Stomach smooth muscle (tissue), 2 donors: ENCODE measurements around the gene TRAK1.

ENCODE experiments used
- H3K27ac ChIP-seq: one replicate; pipeline ENCODE4 v1.7.0; 2013; ENCODE audit warnings: mild to moderate bottlenecking, low read length, inconsistent platforms
- H3K27me3 ChIP-seq, 2 donors: one replicate each; pipeline ENCODE4 v1.7.0; 2013; ENCODE audit warnings: low read length in 2 of 2; ENCODE audit not compliant: insufficient read depth in 2 of 2, control insufficient read depth in 1 of 2
- H3K36me3 ChIP-seq, 2 donors: one replicate each; pipeline ENCODE4 v1.7.0; 2013; ENCODE audit warnings: low read length in 2 of 2; ENCODE audit not compliant: control insufficient read depth in 2 of 2, insufficient read depth in 2 of 2
- H3K4me1 ChIP-seq: one replicate; pipeline ENCODE4 v1.7.0; 2013; ENCODE audit warnings: low read length; ENCODE audit not compliant: control insufficient read depth, insufficient read depth
- H3K4me3 ChIP-seq, 2 donors: one replicate each; pipeline ENCODE4 v1.7.0; 2013; ENCODE audit warnings: low read length in 2 of 2
- H3K9ac ChIP-seq, 2 donors: one replicate each; pipeline ENCODE4 v1.7.0; 2013; ENCODE audit warnings: low read length in 2 of 2, mild to moderate bottlenecking in 1 of 2
- H3K9me3 ChIP-seq, 2 donors: one replicate each; pipeline ENCODE4 v1.7.0; 2013; ENCODE audit warnings: low read length in 2 of 2; ENCODE audit not compliant: control insufficient read depth in 2 of 2
- donor health status: healthy.
- donor health status: Pancreatic carcinoma.

Gene TRAK1

DNA sequence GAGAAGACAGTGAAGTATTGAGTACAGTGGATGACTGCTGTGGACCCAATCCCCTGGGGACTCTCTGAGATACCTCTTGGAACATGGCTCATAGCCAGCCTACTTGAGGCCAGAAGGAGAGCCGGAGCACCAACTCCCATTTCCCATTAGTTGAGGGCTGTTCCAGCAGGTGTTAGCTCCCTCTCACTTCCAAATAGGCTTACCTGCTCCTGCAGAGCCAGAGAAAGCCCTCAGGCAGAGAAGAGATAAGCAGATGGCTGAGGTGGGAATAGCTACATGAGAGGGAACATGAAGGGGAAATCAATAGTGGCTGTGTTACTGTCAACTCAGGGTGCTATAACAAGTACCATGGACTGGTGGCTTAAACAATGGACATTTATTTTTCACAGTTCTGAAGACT, 179.4 kb downstream of the TRAK1 start:
- H3K9me3 ChIP-seq, result no peaks in the 10 kb centered on the region
- peaks cover 4 to 9% of the 10 kb centered on the region in 2 donors for H3K27me3 ChIP-seq
- no peak overlapping the region for H3K4me3 ChIP-seq
- no peak overlapping the region for H3K9ac ChIP-seq
- H3K4me1 ChIP-seq, result no peaks in the 10 kb centered on the region
- no peak overlapping the region for H3K27ac ChIP-seq
- H3K36me3 ChIP-seq, result no peaks in the 10 kb centered on the region

DNA sequence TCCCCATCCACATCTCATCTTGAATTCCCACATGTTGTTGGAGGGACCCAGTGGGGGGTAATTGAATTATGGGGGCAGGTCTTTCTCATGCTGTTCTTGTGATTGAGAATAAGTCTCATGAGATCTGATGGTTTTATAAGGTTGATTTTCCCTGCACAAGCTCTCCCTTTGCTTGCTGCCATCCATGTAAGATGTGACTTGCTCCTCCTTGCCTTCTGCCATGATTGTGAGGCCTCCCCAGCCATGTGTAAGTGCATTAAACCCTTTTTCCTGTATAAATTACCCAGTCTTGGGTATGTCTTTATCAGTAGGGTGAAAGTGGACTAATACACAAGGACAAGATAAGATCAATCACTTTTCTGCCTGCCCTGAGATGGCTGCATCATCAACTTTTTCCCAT, 180.6 kb downstream of the TRAK1 start:
- H3K36me3 ChIP-seq, result no peaks in the 10 kb centered on the region
- peaks cover 0 to 5% of the 10 kb centered on the region in 2 donors for H3K27me3 ChIP-seq
- H3K4me3 ChIP-seq, result no peak overlapping the region
- no peaks in the 10 kb centered on the region for H3K9me3 ChIP-seq
- H3K27ac ChIP-seq, result no peak overlapping the region
- no peak overlapping the region for H3K9ac ChIP-seq
- no peaks in the 10 kb centered on the region for H3K4me1 ChIP-seq

DNA sequence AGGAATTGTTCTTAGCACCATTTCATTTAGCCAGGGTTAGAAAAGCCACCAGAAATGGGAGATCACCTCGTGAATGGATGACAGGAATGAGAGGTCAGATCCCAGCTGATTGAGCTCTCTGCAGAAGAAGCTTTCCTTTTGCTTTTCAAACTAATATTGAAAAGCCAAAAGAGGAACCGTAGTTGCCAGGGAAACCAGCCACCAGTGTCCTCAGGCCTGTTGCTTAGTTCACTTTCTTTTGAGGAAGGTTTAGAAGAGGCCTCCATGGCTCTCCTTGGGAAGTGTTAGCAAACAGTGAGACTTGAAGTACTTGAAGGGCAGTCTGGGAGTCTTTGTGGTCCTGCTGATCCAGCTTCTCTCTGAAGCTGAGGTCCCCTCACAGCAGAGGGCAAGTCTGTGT, 182.2 kb downstream of the TRAK1 start:
- H3K27ac ChIP-seq, result no peak overlapping the region
- H3K27me3 ChIP-seq, result peaks cover 0 to 2% of the 10 kb centered on the region in 2 donors
- H3K4me1 ChIP-seq, result peaks cover 12% of the 10 kb centered on the region
- H3K4me3 ChIP-seq, result no peak overlapping the region
- H3K9me3 ChIP-seq, result no peaks in the 10 kb centered on the region
- H3K9ac ChIP-seq, result no peak overlapping the region
- no peaks in the 10 kb centered on the region for H3K36me3 ChIP-seq

DNA sequence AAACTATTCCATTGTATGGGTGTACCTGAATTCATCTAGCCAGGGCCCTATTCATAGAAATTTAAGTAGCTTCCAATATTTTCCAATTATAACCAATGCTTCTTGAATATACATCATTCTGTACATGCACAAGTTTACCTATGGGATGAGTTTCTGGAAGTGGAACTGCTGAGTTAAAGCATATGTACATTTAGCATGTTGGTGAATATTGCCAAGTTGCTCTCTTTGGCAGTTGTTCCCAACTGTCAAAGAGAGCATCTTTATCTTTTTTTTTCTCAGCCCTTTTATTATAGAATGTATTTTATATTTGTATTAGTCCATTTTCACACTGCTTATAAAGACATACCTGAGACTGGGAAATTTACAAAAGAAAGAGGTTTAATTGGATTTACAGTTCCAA, 183.1 kb downstream of the TRAK1 start:
- no peak overlapping the region for H3K4me3 ChIP-seq
- no peaks in the 10 kb centered on the region for H3K9me3 ChIP-seq
- H3K27ac ChIP-seq, result no peak overlapping the region
- no peak overlapping the region for H3K9ac ChIP-seq
- H3K4me1 ChIP-seq, result peaks cover 12% of the 10 kb centered on the region
- H3K36me3 ChIP-seq, result no peaks in the 10 kb centered on the region
- no peaks in the 10 kb centered on the region for H3K27me3 ChIP-seq

DNA sequence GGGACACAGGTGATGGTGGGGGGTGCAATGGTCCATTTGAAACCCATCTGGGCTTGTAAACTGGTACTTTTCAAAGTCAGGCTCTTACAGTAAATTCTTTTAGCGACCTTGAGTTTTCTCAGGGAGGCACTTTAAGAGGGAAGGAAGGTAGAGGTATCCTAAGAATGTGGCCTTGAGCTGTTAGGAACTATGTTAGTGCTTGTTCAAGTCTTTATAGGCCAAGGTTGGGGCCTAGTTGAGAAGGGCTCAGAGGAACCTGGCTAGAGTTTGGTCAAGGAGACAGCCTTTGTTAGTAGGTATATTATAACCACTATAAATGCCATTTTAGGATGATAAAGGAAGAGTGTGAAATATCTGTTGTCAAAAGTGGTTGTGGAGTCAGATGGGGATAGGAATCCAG, 184.1 kb downstream of the TRAK1 start:
- Histone ChIP-seq H3K4me1 (peaks cover 12% of the 10 kb centered on the region), H3K4me3 (no peak overlapping the region), H3K27ac (no peak overlapping the region), H3K36me3 (no peaks in the 10 kb centered on the region), H3K9ac (no peak overlapping the region), H3K9me3 (no peaks in the 10 kb centered on the region), H3K27me3 (no peaks in the 10 kb centered on the region)
